HG02623 (cell line): Measurements from ENCODE around the gene OR51A2.
"Not testable (repeated sequence)": the region's sequence is repeated elsewhere in the genome, so short reads cannot be mapped to it uniquely, and the experiment has no call there.

Experiments used
- ATAC-seq: cut with Tn5 transposase; IDR thresholded peaks from one replicate; pipeline ENCODE4 v1.9.1; 2021; ENCODE audit warnings: moderate library complexity; ENCODE audit not compliant: unreplicated experiment

OR51A2 gene

GRCh38 chr11:4955613-4956012 is at the start of gene OR51A2:
Gene OR51A2 (minus strand): TSS chr11:4955713. CDS start chr11:4955713, 0 bp downstream.
- ATAC-seq = not testable (repeated sequence)

GRCh38 chr11:5004424-5005274 is 49.1 kb upstream of the OR51A2 start:
- ATAC-seq = no peak

GRCh38 chr11:4994551-4994950 is 39.0 kb upstream of the OR51A2 start, which contains the start of gene OR51L1:
Gene OR51L1 (plus strand): TSS chr11:4994851. CDS start chr11:4998983, 4,132 bp downstream.
- no peak for ATAC-seq

GRCh38 chr11:4991060-4991459 is 35.5 kb upstream of the OR51A2 start:
- no peak for ATAC-seq

GRCh38 chr11:4983841-4984240 is 28.3 kb upstream of the OR51A2 start:
- no peak for ATAC-seq

- no peak for ATAC-seq
These were observed 27.2 kb upstream of the OR51A2 start for GRCh38 chr11:4982678-4983077.

- ATAC-seq = no peak
These were observed 23.5 kb upstream of the OR51A2 start for GRCh38 chr11:4979036-4979435.

GRCh38 chr11:4975436-4975835 is 19.9 kb upstream of the OR51A2 start:
- ATAC-seq = no peak

- no peak for ATAC-seq
These were observed 7.3 kb upstream of the OR51A2 start for GRCh38 chr11:4962816-4963215.

GRCh38 chr11:4960877-4961276 is 5.4 kb upstream of the OR51A2 start:
- ATAC-seq = no peak

GRCh38 chr11:4957396-4957795 is 1.9 kb upstream of the OR51A2 start:
- no peak for ATAC-seq

GRCh38 chr11:4947505-4947904 is 8.0 kb downstream of the OR51A2 start, which contains the start of gene OR51A4:
Gene OR51A4 (minus strand): TSS chr11:4947605. CDS start chr11:4947100, 505 bp downstream.
- no peak for ATAC-seq

GRCh38 chr11:4936745-4937144 is 18.8 kb downstream of the OR51A2 start:
- no peak for ATAC-seq

- no peak for ATAC-seq
These were observed 22.8 kb downstream of the OR51A2 start for GRCh38 chr11:4932751-4933150.

- ATAC-seq = no peak
These were observed 28.9 kb downstream of the OR51A2 start for GRCh38 chr11:4926608-4927007.

GRCh38 chr11:4924239-4924638 is 31.3 kb downstream of the OR51A2 start, which contains the start of gene OR51G1:
Gene OR51G1 (minus strand): TSS chr11:4924339. CDS start chr11:4924339, 0 bp downstream.
- ATAC-seq = no peak

GRCh38 chr11:4922304-4922703 is 33.2 kb downstream of the OR51A2 start:
- ATAC-seq = no peak

GRCh38 chr11:4921796-4922195 is 33.7 kb downstream of the OR51A2 start:
- ATAC-seq = no peak

- no peak for ATAC-seq
These were observed 36.3 kb downstream of the OR51A2 start, which contains the start of gene OR51G2 for GRCh38 chr11:4919250-4919649. Gene OR51G2 (minus strand): TSS chr11:4919350. CDS start chr11:4915663, 3,687 bp downstream.

GRCh38 chr11:4916581-4916980 is 38.9 kb downstream of the OR51A2 start:
- no peak for ATAC-seq
